Sigmoid colon (tissue), 4 donors: ENCODE data around the gene CCSAP.

Experiments used
- EP300 ChIP-seq, 4 donors: sonication (generic); formaldehyde crosslinking; IDR thresholded peaks; one replicate each; pipeline ENCODE4 v1.6.1; 2017; ENCODE audit warnings: antibody characterized with exemption in 4 of 4
- POLR2A ChIP-seq, 2 donors: fragments of 450-650 bp; IDR thresholded peaks; one replicate each; pipeline ENCODE4 v1.6.1; 2016; ENCODE audit warnings: antibody characterized with exemption in 2 of 2, mild to moderate bottlenecking in 2 of 2, moderate library complexity in 2 of 2
- POLR2AphosphoS5 ChIP-seq, 4 donors: sonication (generic); formaldehyde crosslinking; IDR thresholded peaks; one replicate each; pipeline ENCODE4 v1.6.1; 2017; ENCODE audit warnings: antibody characterized with exemption in 4 of 4
- TF ChIP-seq, protein P1 (sequence below), 4 experiments: fragments of 450-650 bp in 3 of 4; fragments of 200-600 bp in 1 of 4; IDR thresholded peaks; one replicate each; pipeline ENCODE4 v1.5.1; 2016 to 2019; ENCODE audit warnings: antibody characterized with exemption in 4 of 4, mild to moderate bottlenecking in 3 of 4, moderate library complexity in 2 of 4

DNA sequence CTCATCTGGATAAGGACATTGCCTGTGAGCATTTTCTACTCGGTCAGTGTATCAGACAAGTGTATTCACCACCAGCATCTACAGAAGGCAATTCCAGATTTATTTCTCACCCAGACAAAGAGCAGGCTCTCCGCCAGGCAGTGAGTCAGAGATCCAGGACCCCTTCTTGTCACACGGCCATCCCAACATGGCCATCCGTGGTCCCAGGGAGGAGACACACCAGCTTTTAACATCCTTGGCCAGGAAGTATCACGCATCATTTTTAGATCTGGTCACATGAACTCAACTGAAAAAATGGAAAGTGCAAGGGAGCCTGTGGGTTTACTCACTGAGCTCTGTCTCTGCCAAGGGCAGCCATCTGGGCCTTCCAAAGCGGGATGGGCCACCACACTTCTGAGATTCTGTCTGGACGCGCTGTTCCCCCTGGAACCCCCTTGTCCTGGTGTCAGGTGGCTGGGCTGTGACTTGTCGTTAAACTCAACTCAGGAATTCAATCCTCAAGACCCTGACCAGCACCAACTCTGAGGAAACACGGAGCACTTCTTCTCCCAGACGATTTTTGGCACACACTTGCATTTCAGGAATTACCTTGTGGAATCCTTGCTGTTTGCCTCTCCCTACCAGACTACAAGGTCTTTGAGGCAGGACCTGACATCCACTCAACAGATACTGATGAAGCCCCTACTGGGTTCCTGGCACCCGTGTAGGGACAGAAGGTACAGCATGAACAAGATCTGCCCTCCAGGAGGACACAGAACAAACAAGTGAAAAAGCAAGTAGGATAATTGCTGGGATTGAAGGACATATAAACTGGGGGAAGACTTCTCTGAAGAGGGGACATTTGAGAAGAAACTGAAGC, 21.6 kb upstream of the CCSAP start:
- TF ChIP-seq, protein P1, sequence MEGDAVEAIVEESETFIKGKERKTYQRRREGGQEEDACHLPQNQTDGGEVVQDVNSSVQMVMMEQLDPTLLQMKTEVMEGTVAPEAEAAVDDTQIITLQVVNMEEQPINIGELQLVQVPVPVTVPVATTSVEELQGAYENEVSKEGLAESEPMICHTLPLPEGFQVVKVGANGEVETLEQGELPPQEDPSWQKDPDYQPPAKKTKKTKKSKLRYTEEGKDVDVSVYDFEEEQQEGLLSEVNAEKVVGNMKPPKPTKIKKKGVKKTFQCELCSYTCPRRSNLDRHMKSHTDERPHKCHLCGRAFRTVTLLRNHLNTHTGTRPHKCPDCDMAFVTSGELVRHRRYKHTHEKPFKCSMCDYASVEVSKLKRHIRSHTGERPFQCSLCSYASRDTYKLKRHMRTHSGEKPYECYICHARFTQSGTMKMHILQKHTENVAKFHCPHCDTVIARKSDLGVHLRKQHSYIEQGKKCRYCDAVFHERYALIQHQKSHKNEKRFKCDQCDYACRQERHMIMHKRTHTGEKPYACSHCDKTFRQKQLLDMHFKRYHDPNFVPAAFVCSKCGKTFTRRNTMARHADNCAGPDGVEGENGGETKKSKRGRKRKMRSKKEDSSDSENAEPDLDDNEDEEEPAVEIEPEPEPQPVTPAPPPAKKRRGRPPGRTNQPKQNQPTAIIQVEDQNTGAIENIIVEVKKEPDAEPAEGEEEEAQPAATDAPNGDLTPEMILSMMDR (IDR thresholded peaks at IDR 0.05), result no peak
- TF ChIP-seq EP300 (IDR thresholded peaks at IDR 0.05) (no peak), POLR2A (IDR thresholded peaks at IDR 0.05) (no peak), POLR2AphosphoS5 (IDR thresholded peaks at IDR 0.05) (no peak)
